Ectodermal cell (in vitro differentiated cells): ENCODE results near the gene GGTLC2.

Source experiments
- H3K27ac ChIP-seq: 2 replicates; pipeline ENCODE4 v1.7.0; 2013; ENCODE audit warnings: mild to moderate bottlenecking, low read depth, low read length; ENCODE audit not compliant: insufficient read depth, poor library complexity, severe bottlenecking
- H3K27me3 ChIP-seq: 2 replicates; pipeline ENCODE4 v1.7.0; 2013; ENCODE audit warnings: mild to moderate bottlenecking, low read length; ENCODE audit not compliant: insufficient read depth, control insufficient read depth, poor library complexity, severe bottlenecking
- H3K36me3 ChIP-seq: one replicate; pipeline ENCODE4 v1.7.0; 2013; ENCODE audit warnings: low read length; ENCODE audit not compliant: control insufficient read depth, insufficient read depth
- H3K4me1 ChIP-seq: one replicate; pipeline ENCODE4 v1.7.0; 2013; ENCODE audit warnings: low read length; ENCODE audit not compliant: control insufficient read depth, insufficient read depth
- H3K4me3 ChIP-seq: 2 replicates; pipeline ENCODE4 v1.7.0; 2013; ENCODE audit warnings: low read depth, low read length, control low read depth; ENCODE audit not compliant: insufficient read depth
- H3K9me3 ChIP-seq: 2 replicates; pipeline ENCODE4 v1.7.0; 2013; ENCODE audit warnings: mild to moderate bottlenecking, low read length, moderate library complexity; ENCODE audit not compliant: control insufficient read depth
- WGBS, 2 experiments: methylation state at CpG; one replicate each; pipeline ENCODE4 v1.1.7; 2013; ENCODE audit warnings: missing lambda C conversion rate in 2 of 2; 5-methylcytosine and 5-hydroxymethylcytosine counted together

Gene GGTLC2

DNA sequence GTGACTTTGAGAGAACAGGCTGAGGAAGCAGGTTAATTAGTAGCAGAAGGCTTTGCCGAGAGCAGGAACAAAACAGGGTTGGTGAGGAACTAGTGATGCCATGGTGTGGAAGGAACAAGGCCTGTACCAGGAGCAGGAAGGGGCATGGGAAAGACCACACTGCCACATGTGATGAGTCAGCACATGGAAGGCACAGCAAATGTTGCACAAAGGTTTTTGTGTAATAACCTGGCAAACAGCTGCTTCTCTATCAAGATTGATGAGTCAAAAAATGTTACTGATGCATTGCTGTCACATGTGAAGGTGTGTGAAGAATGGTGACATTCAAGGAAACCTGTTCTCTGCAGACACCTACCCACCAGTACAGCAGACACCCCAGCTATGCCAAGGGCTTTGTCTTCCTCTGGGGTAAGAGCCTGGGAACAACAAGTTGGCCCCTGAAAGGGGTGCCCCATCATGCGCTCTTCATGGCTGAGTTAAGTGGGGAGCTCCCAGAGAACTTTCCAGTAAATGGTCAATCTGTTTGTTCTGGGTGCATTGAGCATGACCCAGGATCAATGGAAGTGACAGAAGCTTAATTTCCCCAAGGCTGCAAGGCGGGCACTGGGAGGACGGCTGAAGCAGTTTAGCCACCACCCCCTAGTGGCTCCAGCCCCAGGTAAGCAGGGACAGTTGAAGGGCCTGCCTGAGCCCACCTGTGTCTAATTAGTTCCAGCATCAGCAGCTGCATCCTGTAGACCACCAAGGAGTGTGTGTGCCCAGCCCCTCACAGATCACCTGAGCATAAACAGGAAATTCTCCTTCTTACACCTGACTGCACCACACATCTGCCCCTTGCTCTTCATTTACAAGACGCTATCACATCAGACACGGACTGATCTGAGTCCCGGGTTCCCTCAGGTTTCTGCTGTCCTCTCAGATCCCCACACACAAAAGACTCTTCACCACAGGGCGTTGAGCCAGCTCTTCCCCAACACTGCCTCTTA lies 47.6 kb downstream of the GGTLC2 start:
- Histone ChIP-seq H3K36me3 (no peaks in the 10 kb centered on the region), H3K27me3 (peaks cover 5% of the 10 kb centered on the region), H3K4me3 (no peak overlapping the region), H3K9me3 (no peaks in the 10 kb centered on the region), H3K4me1 (no peaks in the 10 kb centered on the region), H3K27ac (no peak overlapping the region)
- 74 to 81% methylated on average over 8 of the region's 8 CpGs for WGBS, 2 experiments

GRCh38 chr22:22692707-22693530 lies 48.5 kb downstream of the GGTLC2 start:
- 40 to 44% methylated on average over 8 of the region's 8 CpGs for WGBS, 2 experiments
- H3K9me3 ChIP-seq, result no peaks in the 10 kb centered on the region
- peaks cover 5% of the 10 kb centered on the region for H3K27me3 ChIP-seq
- no peaks in the 10 kb centered on the region for H3K36me3 ChIP-seq
- H3K4me3 ChIP-seq, result no peak overlapping the region
- no peaks in the 10 kb centered on the region for H3K4me1 ChIP-seq
- H3K27ac ChIP-seq, result no peak overlapping the region

DNA sequence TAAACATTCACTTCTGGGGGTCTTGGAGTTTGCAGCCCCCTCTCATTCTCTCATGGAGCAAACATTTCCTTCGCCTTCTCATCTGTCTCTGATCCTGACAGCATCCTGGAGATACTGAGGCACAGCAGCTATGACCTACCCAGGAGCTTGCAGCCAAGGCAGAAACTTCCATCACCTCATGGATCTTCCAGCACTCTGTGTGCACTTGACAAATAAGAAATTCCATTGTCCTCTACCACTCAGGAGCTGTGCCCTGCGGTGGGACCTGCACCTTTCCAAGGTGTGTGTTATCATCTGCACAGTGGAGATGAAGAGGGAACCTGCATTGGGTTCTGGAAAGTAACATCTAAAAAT lies 49.1 kb downstream of the GGTLC2 start:
- Histone ChIP-seq H3K27ac (no peak overlapping the region), H3K36me3 (no peaks in the 10 kb centered on the region), H3K4me3 (no peak overlapping the region), H3K27me3 (peaks cover 5% of the 10 kb centered on the region), H3K9me3 (no peaks in the 10 kb centered on the region), H3K4me1 (no peaks in the 10 kb centered on the region)
- 76 to 78% methylated on average over 2 of the region's 2 CpGs for WGBS, 2 experiments

- Histone ChIP-seq H3K27me3 (peaks cover 5% of the 10 kb centered on the region), H3K27ac (no peak overlapping the region), H3K4me3 (no peak overlapping the region), H3K9me3 (no peaks in the 10 kb centered on the region), H3K4me1 (no peaks in the 10 kb centered on the region), H3K36me3 (no peaks in the 10 kb centered on the region)
- WGBS, 2 experiments, result 72 to 79% methylated on average over 1 of the region's 1 CpG
Observed at GRCh38 chr22:22694106-22694505, 49.7 kb downstream of the GGTLC2 start.

- no peak overlapping the region for H3K27ac ChIP-seq
- no peaks in the 10 kb centered on the region for H3K36me3 ChIP-seq
- peaks cover 5% of the 10 kb centered on the region for H3K27me3 ChIP-seq
- H3K4me3 ChIP-seq, result no peak overlapping the region
- 90% methylated on average over 5 of the region's 5 CpGs for WGBS, 2 experiments
- no peaks in the 10 kb centered on the region for H3K9me3 ChIP-seq
- H3K4me1 ChIP-seq, result no peaks in the 10 kb centered on the region
Observed at GRCh38 chr22:22696104-22696503, 51.7 kb downstream of the GGTLC2 start.
